Measurements from ENCODE around the gene SLC16A14.

Gene SLC16A14

GRCh38 chr2:230053753-230054478, 14.8 kb downstream of the SLC16A14 start:
- Histone ChIP-seq H3K36me3 (ENCODE audit: control insufficient read depth in 2 of 2, insufficient read depth in 1 of 2, low read length in 2 of 2) (peaks cover 0 to 9% of the 10 kb centered on the region in 2 experiments; a peak in 2 of 3 replicates), H3K9me3 (ENCODE audit: control insufficient read depth, insufficient read depth, low read depth, low read length) (no peaks in the 10 kb centered on the region), H3K4me1 (ENCODE audit: control insufficient read depth, insufficient read depth, low read length) (no peaks in the 10 kb centered on the region), H3K4me3 (ENCODE audit: low read depth, low read length) (no peak overlapping the region), H3K27ac (ENCODE audit: extremely low read depth, low read depth, low read length) (no peak overlapping the region)
- POLR2A ChIA-PET, result no interaction called here
- TF ChIP-seq ZNF558 (tag by site-specific recombination; IDR thresholded peaks at IDR 0.05) (no peak), AEBP2 (tag by site-specific recombination; IDR thresholded peaks at IDR 0.05; ENCODE audit: borderline replicate concordance) (no peak), SCRT2 (tag by site-specific recombination; IDR thresholded peaks at IDR 0.05) (0 out of 2 replicates have a peak, but pooled peaks have one; percentile 22), ZNF112 (tag by site-specific recombination; IDR thresholded peaks at IDR 0.05) (no peak), ZBTB17 (tag by site-specific recombination; IDR thresholded peaks at IDR 0.05) (no peak)
- CTCF ChIA-PET, result interaction anchor here (0.6 to 3.0 kb wide), 2 partner anchors 13 to 16 kb away, joined by 5 to 15 read pairs; no protein-coding TSS in a partner anchor

GRCh38 chr2:230052299-230052698, 16.4 kb downstream of the SLC16A14 start:
- CTCF ChIA-PET, result no interaction called here
- Histone ChIP-seq H3K4me1 (ENCODE audit: control insufficient read depth, insufficient read depth, low read length) (no peaks in the 10 kb centered on the region), H3K4me3 (ENCODE audit: low read depth, low read length) (no peak overlapping the region), H3K9me3 (ENCODE audit: control insufficient read depth, insufficient read depth, low read depth, low read length) (no peaks in the 10 kb centered on the region), H3K27ac (ENCODE audit: extremely low read depth, low read depth, low read length) (no peak overlapping the region), H3K36me3 (ENCODE audit: control insufficient read depth in 2 of 2, insufficient read depth in 1 of 2, low read length in 2 of 2) (peaks cover 0 to 13% of the 10 kb centered on the region in 2 experiments; a peak in 2 of 3 replicates)
- POLR2A ChIA-PET, result no interaction called here
- TF ChIP-seq CTCF (tag by site-specific recombination; IDR thresholded peaks at IDR 0.05) (no peak), ZNF664 (tag by site-specific recombination; IDR thresholded peaks at IDR 0.05) (no peak), ZSCAN16 (tag by site-specific recombination; IDR thresholded peaks at IDR 0.05) (no peak), RBAK (tag by site-specific recombination; IDR thresholded peaks at IDR 0.05) (no peak), BCL11A (tag by site-specific recombination; IDR thresholded peaks at IDR 0.05; ENCODE audit: low read depth) (no peak), ZFP37 (tag by site-specific recombination; IDR thresholded peaks at IDR 0.05) (no peak), ZNF707 (tag by site-specific recombination; IDR thresholded peaks at IDR 0.05) (no peak), ZNF549 (tag by site-specific recombination; IDR thresholded peaks at IDR 0.05) (no peak), TCF7L2 (IDR thresholded peaks at IDR 0.05; ENCODE audit: borderline replicate concordance, low read depth, low read length) (no peak), ZNF692 (tag by site-specific recombination; IDR thresholded peaks at IDR 0.05) (no peak), PRDM10 (tag by site-specific recombination; IDR thresholded peaks at IDR 0.05) (no peak), KLF8 (tag by site-specific recombination; IDR thresholded peaks at IDR 0.05) (no peak), INSM2 (tag by site-specific recombination; IDR thresholded peaks at IDR 0.05) (no peak), ZNF654 (tag by site-specific recombination; IDR thresholded peaks at IDR 0.05; ENCODE audit: low read depth) (no peak), HOXD13 (CRISPR knock-in tag; IDR thresholded peaks at IDR 0.05; ENCODE audit: borderline replicate concordance) (no peak), ZNF155 (tag by site-specific recombination; IDR thresholded peaks at IDR 0.05) (no peak), ZNF423 (tag by site-specific recombination; IDR thresholded peaks at IDR 0.05) (no peak)

Measured in HEK293 (cell line).